Measurements from ENCODE around the gene ERCC6. TPM values are rescaled to one million over a fixed set of nuclear protein-coding genes. Genes with fewer than 3 reads are reported as not detected.

The ERCC6 gene
- total and polyA plus RNA-seq, 10 of the 15 experiments (the other 5 are each of a cell fraction or from before 2014, with no cell fraction given), result 4.3 to 15.6 (median 7.8) TPM

DNA sequence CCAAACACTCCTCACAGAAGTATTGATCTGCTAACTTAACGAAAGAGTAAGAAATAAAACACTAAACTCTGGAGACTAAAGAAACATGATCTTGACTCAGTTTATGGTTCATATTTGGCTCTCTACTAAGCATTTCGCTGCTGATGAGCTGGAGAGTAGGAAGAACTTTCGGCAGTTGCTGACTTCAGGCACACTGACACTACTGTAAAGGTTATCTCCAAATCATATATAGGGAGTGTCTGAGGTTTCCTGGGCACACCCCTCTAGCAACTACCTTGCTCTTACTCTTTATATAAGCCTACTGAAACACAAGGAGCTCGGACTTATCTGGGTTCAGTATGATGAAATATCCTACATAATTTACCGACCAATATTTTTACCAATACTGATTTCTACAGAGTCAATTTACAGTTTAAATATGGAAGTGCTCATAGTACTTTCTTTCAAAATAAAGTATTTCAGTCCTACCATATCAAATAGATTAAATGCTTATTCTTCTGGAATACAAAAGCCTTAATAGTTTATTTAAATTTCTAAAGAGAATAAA, 39.5 kb downstream of the ERCC6 start (continued):
- TF ChIP-seq TAF1 (IDR thresholded peaks at IDR 0.05; ENCODE audit: borderline replicate concordance, low read depth, low read length) (no peak), RFX5 (IDR thresholded peaks at IDR 0.05; ENCODE audit: low read depth, low read length) (no peak), SIX5 (IDR thresholded peaks at IDR 0.05; ENCODE audit: low read depth, low read length, severe bottlenecking) (no peak), BHLHE40 (IDR thresholded peaks at IDR 0.05; ENCODE audit: borderline replicate concordance in 1 of 2, low read depth in 2 of 2, low read length in 1 of 2) (no peak), JUND (IDR thresholded peaks at IDR 0.05; ENCODE audit: low read depth, low read length) (no peak), HDAC6 (IDR thresholded peaks at IDR 0.05; ENCODE audit: unreplicated experiment) (no peak), EED (IDR thresholded peaks at IDR 0.05; ENCODE audit: low read depth) (no peak), STAT1 (conservative IDR thresholded peaks at IDR 0.05) (no peak), SUPT20H (IDR thresholded peaks at IDR 0.05; ENCODE audit: borderline replicate concordance, control insufficient read depth, low read depth, low read length) (no peak), SP1 (IDR thresholded peaks at IDR 0.05; ENCODE audit: low read depth, low read length) (no peak)
- TF ChIP-seq, protein P1, sequence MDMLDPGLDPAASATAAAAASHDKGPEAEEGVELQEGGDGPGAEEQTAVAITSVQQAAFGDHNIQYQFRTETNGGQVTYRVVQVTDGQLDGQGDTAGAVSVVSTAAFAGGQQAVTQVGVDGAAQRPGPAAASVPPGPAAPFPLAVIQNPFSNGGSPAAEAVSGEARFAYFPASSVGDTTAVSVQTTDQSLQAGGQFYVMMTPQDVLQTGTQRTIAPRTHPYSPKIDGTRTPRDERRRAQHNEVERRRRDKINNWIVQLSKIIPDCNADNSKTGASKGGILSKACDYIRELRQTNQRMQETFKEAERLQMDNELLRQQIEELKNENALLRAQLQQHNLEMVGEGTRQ (IDR thresholded peaks at IDR 0.05; ENCODE audit: borderline replicate concordance, low read depth, low read length), result no peak
- TF ChIP-seq, protein P2, sequence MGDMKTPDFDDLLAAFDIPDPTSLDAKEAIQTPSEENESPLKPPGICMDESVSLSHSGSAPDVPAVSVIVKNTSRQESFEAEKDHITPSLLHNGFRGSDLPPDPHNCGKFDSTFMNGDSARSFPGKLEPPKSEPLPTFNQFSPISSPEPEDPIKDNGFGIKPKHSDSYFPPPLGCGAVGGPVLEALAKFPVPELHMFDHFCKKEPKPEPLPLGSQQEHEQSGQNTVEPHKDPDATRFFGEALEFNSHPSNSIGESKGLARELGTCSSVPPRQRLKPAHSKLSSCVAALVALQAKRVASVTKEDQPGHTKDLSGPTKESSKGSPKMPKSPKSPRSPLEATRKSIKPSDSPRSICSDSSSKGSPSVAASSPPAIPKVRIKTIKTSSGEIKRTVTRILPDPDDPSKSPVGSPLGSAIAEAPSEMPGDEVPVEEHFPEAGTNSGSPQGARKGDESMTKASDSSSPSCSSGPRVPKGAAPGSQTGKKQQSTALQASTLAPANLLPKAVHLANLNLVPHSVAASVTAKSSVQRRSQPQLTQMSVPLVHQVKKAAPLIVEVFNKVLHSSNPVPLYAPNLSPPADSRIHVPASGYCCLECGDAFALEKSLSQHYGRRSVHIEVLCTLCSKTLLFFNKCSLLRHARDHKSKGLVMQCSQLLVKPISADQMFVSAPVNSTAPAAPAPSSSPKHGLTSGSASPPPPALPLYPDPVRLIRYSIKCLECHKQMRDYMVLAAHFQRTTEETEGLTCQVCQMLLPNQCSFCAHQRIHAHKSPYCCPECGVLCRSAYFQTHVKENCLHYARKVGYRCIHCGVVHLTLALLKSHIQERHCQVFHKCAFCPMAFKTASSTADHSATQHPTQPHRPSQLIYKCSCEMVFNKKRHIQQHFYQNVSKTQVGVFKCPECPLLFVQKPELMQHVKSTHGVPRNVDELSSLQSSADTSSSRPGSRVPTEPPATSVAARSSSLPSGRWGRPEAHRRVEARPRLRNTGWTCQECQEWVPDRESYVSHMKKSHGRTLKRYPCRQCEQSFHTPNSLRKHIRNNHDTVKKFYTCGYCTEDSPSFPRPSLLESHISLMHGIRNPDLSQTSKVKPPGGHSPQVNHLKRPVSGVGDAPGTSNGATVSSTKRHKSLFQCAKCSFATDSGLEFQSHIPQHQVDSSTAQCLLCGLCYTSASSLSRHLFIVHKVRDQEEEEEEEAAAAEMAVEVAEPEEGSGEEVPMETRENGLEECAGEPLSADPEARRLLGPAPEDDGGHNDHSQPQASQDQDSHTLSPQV (IDR thresholded peaks at IDR 0.05), result no peak
- TF ChIP-seq, protein P3, sequence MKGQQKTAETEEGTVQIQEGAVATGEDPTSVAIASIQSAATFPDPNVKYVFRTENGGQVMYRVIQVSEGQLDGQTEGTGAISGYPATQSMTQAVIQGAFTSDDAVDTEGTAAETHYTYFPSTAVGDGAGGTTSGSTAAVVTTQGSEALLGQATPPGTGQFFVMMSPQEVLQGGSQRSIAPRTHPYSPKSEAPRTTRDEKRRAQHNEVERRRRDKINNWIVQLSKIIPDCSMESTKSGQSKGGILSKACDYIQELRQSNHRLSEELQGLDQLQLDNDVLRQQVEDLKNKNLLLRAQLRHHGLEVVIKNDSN (IDR thresholded peaks at IDR 0.05; ENCODE audit: borderline replicate concordance, extremely low read length, insufficient read depth, low read depth, low read length), result no peak

Measured in GM12878 (cell line).